Activated CD4-positive, alpha-beta T cell treated with anti-CD3 and anti-CD28 coated beads for 1 hour (primary cell): ENCODE data around the gene NARS2.
"Not testable (repeated sequence)": the region's sequence is repeated elsewhere in the genome, so short reads cannot be mapped to it uniquely, and the experiment has no call there.

Experiments
- DNase-seq: peaks from one replicate; pipeline ENCODE4 v3.0.0-alpha.2; 2020

Gene NARS2

DNA sequence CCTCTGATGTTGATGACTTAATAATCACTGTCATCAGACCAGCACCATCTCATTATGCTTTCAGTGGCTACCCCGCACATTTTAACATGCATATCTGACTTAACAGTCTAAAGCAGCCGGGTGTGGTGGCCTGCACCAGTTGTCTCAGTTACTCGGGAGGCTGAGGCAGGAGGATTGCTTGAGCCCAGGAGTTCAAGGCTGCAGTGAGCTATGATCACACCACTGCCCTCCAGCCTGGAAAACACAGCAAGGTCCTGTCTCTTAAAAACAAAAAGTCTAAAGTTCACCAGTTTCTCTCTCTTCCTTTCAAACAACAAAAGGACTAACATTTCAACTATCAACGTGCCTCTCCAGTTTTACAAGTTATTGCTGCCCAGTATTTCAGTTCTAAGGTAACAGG, 101.8 kb downstream of the NARS2 start:
- DNase-seq = no peak

DNA sequence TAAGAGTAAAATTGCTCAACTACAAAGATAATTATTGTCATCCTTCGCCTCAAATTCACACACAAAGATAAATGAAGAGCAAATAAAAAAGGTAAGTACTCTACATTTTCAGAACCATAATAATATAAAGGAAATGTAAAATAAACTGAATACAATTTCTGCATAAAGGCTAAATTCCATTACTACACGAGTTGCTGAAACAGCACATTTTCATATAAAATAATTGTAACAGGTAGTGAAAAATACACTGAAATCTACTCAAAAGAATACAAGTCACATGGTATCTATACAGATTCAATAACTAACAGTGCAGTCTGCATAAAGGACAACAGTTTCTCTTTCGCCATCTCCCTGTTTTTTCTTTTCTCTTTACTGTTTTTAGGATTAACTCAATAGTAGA, 102.3 kb downstream of the NARS2 start:
- no peak for DNase-seq

DNA sequence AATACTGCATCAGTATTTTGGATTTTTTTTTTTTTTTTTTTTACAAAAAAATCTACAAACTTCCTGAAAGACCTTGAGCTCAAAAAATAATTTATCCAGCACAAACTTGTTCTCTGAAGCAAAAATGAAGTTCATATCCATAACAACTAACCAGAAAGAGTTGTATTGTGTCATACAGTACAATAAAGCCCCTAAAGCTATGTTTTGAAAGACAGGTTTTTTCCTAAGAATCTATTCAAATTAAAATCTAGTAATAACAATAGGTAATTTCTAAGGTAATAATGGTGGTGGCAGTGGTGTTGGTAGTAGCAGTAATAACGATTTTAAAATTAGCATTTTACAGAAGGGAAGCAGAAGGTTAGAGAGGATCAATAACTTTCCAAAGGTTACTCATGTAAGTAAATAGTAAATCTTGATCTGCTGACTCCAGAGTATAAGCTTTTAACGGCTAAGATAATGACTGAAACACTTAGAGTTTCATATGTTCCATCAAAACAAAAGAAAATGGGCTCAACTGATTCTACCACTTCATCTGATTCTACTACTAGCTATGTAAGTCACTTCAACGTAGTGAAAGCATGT, 103.7 kb downstream of the NARS2 start:
- no peak for DNase-seq

DNA sequence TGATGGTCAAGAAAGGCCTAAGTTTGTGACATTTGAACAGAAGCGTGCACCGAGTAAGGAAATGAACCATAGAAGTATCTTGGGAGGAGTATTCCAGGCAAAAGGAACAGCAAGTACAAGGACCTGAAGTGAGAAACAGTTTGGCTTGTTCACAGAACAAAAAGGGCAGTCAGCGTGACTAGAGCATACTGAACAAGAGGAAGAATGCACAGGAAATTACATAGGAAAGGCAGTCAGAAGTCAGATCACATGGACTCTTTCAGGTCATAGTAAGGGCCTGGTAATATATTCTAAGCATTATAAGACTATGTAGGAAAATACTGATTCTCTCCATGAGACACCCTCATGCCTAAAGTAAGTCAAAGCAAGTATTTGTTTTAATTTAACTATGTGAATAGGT, 104.8 kb downstream of the NARS2 start:
- DNase-seq = no peak

DNA sequence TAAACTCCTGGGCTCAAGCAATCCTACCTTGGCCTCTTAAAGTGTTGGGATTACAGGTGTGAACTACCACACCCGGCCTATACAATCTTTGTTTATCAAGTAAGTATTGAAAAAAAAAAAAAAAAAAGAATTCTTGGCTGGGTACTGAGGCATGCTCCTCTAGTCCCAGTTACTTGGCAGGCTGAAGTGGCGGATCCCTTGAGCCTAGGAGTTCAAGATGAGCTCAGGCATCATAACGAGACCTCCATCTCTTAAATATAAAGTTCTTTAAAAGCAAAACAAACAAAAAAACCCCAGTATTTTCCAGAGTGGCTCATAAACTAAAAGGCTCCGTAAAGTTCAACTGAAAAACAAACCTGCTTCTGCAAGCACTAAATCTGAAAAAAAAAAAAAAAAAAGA, 106.7 kb downstream of the NARS2 start:
- no peak for DNase-seq

DNA sequence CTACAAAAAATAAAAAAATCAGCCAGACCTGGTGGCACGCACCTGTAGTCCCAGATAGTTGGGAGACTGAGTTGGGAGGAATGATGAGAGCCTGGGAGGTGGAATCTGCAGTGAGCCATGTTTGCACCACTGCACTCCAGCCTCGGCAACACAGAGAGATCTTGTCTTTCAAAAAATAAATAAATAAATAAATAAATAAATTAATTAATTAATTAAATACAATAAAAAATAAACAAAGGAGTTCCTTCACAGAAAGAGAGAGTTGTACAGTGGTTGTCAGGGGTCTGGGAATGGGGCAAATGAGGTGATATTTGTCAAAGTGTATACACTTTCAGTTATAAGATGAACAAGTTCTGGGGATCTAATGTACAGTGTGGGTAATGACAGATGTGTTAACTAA, 107.3 kb downstream of the NARS2 start:
- no peak for DNase-seq

DNA sequence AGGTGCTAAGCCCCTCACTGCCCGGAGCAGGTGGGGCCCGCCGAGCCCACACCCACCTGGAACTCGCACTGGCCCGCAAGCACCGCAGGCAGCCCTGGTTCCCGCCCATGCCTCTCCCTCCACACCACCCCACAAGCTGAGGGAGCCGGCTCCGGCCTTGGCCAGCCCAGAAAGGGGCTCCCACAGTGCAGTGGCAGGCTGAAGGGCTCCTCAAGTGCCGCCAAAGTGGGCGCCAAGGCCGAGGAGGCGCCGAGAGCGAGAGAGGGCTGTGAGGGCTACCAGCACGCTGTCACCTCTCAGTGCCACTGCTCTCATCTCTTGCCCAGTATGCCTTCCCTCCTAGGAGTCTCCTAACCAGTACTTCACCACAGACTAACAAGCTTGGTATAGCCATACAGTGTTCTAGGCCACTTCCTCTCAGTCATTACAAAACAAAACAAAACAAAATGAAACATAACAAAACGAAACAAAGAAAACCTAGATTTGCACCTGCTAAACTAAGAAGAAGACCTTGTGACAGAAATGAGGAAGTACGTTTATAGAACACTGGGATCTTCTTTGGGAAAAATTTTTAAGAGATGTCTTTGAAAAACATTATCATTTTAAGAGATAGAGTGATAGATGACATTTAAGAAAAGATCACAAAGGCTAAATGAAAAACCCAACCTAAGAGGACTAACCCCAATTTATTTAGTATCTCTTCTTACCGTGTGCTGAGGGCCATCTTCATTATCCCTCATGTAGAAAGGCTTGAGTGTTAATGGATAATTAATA, 109.3 kb downstream of the NARS2 start:
- DNase-seq = no peak

DNA sequence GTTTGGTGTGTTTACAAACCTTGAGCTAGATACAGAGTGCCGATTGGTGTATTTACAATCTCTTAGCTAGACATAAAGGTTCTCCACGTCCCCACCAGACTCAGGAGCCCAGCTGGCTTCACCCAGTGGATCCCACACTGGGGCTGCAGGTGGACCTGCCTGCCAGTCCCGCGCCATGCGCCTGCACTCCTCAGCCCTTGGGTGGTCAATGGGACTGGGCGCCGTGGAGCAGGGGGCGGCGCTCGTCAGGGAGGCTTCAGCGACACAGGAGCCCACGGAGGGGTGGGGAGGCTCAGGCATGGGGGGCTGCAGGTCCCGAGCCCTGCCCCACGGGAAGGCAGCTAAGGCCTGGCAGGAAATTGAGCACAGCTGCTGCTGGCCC, 109.9 kb downstream of the NARS2 start:
- not testable (repeated sequence) for DNase-seq

DNA sequence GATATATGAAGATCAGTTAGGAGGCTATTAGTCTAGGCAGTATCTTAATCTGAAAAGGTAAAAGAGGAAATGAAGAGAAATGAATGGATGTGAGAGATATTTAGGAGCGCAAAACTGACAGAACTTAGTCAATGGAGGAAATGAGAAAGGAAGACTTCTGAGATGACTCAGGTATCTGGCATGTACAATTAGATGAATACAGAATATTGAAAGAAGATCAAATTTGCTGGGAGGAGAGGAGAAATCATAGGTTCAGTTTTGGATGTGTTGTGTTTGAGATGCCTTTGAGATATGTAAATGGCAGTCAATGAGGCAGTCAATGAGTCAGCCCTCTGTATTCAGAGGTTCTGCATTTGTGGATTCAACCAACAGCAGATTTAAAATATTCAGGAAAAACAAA, 114.2 kb downstream of the NARS2 start:
- DNase-seq = no peak

DNA sequence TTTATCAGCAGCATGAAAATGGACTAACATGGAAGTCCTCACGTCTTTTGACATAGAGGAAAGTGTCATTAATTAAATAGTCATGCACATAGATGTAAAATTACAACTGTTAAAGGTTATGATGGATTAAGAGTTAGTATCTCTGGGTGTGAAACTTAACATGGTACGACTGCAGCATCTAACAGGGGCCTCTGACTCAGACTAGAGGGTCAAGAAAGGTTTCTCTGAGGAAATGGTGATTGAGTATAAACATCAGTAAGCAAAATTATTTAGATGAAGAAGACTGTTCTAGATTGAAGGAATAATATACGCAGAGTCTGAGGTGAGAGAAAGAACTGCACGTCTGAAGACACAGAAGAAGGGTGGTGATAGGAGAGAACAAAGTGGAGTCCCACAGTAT, 114.9 kb downstream of the NARS2 start:
- DNase-seq = no peak

DNA sequence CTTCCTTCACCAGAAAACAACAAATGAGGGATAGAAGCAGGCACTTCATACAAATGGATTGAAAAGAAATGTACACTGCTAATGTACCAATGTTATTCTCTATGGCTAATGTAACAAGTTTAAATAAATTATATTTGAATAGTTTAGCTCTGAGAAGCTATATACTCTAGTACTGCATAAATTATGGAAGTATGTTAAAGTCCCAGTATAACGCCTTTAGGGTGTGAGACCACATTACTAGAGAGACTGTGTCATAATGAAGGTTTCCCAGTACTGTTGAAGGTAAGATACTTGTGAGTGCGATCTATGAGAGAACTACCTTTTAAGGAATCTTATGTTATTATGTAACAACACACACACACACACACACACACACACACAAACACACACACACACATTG, 117.2 kb downstream of the NARS2 start:
- DNase-seq = no peak

DNA sequence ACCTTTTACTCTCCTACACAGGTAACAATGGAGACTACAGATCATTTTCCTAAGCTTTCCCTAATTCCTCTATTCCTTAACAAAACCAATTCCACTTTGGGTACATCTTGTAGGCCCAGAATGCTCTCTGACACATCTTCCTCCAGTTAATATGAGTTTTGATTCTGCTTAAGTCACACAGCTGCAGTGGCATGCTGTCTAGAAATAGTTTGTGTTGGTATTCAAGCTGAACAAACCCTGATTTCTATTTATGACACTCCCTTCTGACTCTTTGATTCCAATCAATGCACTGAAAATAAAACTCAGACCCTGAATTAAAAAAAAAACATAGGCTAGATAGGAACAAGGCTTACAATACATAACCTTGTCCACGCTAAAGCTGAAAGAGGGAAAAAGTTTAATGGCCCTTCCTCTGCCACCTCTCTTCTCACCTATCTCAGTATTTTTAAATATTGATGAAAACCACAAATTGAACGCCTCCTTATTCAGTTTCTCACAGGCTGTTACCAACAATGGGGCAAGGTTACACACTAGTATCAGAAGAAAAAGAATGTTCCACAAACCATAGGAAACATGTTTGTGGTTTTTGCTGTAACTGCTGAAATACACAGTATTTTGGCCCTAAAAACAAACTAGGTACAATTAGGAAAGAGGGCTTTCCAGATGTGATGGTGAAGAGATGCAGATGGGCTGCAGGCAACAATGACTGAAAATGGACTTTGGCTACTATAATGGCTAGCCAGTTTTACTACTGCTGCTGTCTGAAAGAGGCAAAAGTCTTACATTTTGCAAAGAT, 121.3 kb downstream of the NARS2 start:
- DNase-seq = no peak

DNA sequence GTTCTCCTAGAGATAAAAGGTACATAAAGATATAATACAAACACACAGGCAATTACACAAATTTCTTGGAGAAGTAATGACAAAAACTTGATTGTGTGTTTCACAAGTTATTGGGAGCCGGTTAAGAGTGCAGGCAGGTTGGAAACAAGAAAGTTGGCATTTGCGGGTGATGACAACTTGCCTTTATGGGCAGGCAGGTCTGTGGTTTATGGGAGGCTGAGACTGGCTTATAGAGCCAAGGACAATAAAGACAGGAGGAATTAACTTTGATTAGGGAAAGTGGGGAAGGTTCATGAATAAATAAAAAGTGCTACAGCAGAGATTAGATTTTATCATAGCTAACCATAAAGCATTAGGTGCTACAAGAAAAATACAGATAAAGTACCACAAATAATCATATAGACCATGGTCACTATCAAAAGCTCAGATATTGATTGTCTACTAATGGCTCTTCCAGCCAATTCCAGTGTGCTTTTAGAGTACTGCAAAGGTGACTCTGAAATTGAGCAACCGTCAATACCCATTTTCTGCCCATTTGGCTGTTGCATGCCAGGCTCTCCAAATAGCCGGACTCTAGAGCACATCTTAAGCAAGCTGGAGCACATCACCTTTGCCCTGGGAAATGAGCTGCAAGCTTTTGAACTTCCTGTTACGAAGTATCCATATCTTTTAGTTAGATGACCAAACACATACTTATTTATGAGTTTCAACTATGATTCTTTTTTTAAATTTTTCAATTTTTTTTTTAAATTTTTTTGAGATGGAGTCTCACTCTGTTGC, 123.1 kb downstream of the NARS2 start:
- DNase-seq = no peak

DNA sequence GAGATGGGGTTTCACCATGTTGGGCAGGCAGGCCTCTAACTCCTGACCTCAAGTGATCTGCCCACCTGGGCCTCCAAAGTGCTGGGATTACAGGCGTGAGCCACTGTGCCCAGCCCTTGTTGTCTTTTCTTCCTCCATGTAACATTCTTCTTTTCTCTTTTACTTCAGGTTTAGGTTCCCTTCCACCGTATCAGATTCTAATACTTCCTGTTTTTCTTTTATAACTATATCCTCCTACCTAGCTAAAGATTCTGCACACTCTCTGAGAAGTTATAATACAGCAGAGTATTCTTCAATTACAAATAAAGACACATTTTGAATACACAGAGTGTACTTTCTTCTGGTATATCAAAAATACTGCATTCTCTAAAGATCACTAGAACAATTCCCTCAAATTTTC, 123.8 kb downstream of the NARS2 start:
- DNase-seq = no peak

DNA sequence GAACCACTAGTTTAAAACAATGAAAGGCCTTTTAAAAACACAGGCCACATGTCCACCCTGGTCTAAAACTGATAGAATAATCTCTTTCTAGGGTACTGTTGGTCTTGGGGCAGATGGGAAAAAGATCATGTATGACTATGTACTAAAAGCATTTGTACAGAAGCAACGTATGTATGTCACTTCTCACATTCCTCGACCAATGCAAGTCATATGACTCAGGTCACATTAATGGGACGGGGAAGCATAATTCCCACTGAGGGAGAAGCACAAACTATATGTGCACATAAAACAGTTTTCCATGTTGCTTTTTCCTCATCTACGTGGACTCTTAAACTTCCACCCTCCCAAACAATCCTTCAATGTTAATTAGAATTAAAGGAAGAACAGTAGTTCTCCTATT, 124.8 kb downstream of the NARS2 start:
- DNase-seq = no peak

DNA sequence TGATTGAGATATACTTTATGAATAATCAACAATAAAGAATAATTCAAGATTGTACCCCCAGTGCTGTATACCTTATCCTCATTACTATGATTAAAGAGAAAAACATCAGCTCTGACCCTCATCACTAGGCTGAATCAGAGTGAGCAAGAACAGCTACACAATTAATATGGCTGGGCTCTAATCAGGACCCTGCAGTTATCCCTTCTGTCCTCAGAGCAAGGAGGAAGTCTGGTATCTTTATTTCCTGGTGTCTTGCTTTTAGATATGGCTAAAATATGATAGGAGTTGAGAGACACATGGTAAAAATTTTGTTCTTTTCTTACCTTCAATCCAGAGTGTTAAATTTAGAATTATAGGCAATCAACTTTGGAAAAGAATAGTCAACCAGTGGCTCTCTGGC, 128.5 kb downstream of the NARS2 start:
- no peak for DNase-seq

DNA sequence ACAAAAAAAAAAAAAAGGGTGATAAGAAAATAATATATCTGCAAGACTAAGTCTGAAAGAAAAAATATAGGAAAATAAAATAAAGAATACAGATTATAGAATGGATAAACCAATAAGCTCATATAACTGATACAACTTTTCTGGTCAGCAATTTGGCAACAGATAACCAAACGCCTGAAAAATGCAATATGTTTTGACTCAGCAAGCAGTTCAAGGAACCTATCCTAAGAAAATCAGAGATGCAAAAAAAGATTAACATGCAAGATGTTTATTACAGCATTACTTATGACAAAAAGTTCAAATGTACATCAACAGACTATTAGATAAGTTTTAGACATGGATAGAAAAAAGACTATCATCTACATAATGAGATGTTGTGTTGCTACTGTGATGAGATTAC, 129.9 kb downstream of the NARS2 start:
- DNase-seq = no peak

DNA sequence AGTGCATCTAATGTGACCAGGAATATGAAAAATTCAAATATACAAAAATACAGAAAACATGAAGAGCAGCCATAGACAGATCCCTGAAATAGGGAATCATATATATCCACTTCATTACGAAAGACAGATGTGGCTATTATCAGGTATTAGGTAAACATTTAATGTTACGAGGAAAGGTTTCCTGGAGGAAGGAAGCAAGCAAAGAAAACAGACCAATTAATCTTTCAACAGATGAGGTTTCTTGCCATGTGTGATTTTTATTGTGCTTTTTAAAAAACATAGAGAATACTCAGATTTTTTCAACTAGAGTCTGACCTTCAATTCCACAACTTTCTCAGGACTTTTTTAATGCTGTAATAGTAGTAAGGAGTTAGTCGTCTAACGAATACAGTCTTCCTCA, 132.7 kb downstream of the NARS2 start:
- no peak for DNase-seq

DNA sequence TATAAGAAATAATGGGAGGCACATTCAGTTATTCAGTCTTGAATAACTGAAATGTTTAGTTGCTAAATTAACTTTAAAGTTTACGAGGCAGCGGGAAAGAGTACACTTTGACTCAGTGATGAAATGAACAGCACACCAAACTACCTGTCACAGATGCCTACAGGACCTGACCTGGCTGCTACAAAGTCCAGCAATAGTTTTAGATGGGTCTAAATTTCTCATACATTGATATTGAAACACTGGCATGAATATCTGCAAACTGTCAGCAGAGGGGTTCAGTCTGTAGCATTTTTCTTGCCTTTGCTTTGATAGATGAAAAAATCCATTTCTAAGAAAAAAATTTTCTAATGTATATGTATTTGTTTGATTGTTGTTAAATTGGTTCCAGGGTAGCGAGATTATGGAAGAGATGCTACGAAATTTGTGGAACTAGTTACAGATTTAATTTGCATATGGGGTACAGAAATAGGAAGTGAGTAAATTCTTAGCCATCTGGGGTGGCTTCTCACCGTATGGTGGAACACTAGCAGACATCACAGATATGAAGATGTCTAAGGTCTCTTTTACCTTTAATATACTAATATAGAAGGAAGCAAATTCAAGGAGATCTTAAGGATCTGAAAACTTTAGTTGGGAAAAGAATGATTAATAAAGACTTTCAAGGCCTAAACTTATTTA, 136.2 kb downstream of the NARS2 start:
- no peak for DNase-seq

DNA sequence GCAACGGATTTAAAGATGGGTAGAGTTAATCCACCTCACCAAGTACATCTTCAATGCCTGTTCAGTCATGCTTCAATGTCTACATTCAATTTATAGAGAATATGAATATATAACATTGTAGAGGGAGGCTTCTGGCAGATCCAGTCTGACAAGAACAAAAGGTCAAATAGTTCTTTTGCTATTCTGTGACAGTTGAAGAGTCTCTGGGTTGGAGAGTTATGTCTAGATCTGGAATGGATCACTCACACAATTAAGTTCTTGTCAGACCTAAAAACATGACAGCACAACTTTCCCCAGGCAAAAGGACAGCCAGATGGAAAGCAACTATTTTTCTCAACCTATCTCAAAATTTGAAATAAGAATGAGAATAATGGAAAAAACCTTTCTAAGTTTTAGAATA, 141.7 kb downstream of the NARS2 start:
- no peak for DNase-seq

DNA sequence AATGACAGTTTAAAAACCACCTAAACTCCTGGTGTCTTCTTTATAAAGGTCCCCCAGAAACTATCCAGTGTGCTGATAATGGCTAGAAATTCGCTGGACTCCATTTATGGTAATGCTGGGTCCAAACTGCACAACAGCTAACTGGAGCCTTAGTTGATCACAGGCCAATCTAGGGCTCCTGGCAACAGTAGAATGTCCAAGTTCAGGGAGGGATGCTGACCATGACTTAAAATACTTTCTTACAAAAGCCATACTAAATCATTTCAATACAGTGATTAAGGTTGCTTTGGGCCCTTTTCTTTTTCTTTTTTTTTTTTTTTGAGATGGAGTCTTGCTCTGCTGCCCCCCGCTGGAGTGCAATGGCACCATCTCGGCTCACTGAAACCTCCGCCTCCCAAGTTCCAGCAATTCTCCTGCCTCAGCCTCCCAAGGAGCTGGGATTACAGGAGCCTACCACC, 142.6 kb downstream of the NARS2 start:
- DNase-seq = no peak

DNA sequence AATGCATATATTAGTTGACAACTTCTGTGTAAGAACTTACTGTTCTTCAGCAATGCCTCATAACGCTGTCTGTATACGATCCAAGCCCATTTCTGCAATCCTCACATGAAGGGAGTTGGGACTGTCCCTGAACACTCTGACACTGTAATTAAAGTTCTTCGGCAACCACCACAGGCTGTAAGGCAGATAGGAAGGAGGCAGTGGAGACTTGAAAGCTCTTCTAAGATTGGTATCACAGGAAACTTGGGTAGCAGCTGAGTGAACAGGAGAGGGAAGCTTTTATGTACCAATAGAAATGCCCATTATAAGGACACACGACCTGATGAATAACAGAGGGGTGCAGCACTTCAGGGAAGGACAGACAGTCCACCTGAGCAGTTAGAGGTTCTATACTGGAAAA, 145.0 kb downstream of the NARS2 start:
- DNase-seq = no peak

DNA sequence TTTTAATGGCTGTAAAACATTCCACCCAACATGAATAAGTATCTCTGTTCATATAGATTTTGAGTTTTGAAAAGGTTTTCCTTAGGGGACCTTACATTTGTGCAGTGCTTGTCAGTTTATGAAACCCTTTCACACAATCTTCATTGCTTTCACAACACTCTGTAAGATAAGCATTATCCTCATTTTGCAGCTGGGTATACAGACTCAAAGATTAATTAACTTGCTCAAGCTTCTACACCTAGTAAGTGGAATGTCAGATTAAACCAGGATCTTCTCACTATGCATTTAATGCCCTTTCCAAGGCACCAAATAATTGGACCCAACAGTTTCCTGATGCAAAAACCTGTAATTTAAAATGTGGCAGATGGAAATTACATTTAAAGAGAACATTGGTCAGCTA, 145.5 kb downstream of the NARS2 start:
- no peak for DNase-seq
